Measurements from ENCODE around the gene CCDC197.

Gene CCDC197

GRCh38 chr14:94027566-94028449, 30.7 kb downstream of the CCDC197 start:
- no peak for DNase-seq

GRCh38 chr14:94028450-94028826, 31.3 kb downstream of the CCDC197 start:
- DNase-seq, result no peak

GRCh38 chr14:94029265-94029664, 32.2 kb downstream of the CCDC197 start:
- DNase-seq, result no peak

- DNase-seq, result no peak
Measured at GRCh38 chr14:94029671-94030203, 32.6 kb downstream of the CCDC197 start.

- no peak for DNase-seq
Measured at GRCh38 chr14:94030571-94030970, 33.5 kb downstream of the CCDC197 start.

GRCh38 chr14:94031161-94031882, 34.2 kb downstream of the CCDC197 start:
- DNase-seq, result no peak

GRCh38 chr14:94031883-94032279, 34.8 kb downstream of the CCDC197 start:
- DNase-seq, result no peak

GRCh38 chr14:94034886-94035285, 37.8 kb downstream of the CCDC197 start:
- DNase-seq, result no peak

- DNase-seq, result peak; percentile 79
Measured at GRCh38 chr14:94036313-94037167, 39.4 kb downstream of the CCDC197 start.

- DNase-seq, result no peak
Measured at GRCh38 chr14:94037954-94038353, 40.9 kb downstream of the CCDC197 start.

- DNase-seq, result no peak
Measured at GRCh38 chr14:94038510-94038909, 41.4 kb downstream of the CCDC197 start.

- DNase-seq, result no peak
Measured at GRCh38 chr14:94038921-94039629, 42.0 kb downstream of the CCDC197 start.

GRCh38 chr14:94040247-94040646, 43.1 kb downstream of the CCDC197 start:
- no peak for DNase-seq

- DNase-seq, result no peak
Measured at GRCh38 chr14:94040796-94041195, 43.7 kb downstream of the CCDC197 start.

- DNase-seq, result no peak
Measured at GRCh38 chr14:94041551-94042346, 44.6 kb downstream of the CCDC197 start.

GRCh38 chr14:94042433-94043091, 45.5 kb downstream of the CCDC197 start:
- no peak for DNase-seq

GRCh38 chr14:94043111-94043755, 46.1 kb downstream of the CCDC197 start:
- no peak for DNase-seq

GRCh38 chr14:94043756-94044475, 46.8 kb downstream of the CCDC197 start:
- DNase-seq, result no peak

- DNase-seq, result no peak
Measured at GRCh38 chr14:94044476-94045091, 47.5 kb downstream of the CCDC197 start.
